K562 (cell line): ENCODE results near the gene HEATR3. TPM values are rescaled to one million over a fixed set of nuclear protein-coding genes. Genes with fewer than 3 reads are reported as not detected.

Source experiments
- ASH1L ChIP-seq: fragments of 450-650 bp; IDR thresholded peaks from 2 replicates; pipeline ENCODE4 v1.6.1; 2018; ENCODE audit warnings: borderline replicate concordance, mild to moderate bottlenecking, low read depth; ENCODE audit not compliant: partially characterized antibody
- CAMTA2 ChIP-seq: fragments of 250-450 bp; sonication (Bioruptor Pico); conservative IDR thresholded peaks from 2 replicates; pipeline ENCODE4 v1.5.1; 2022
- CBFA2T2 ChIP-seq: fragments of 450-650 bp; conservative IDR thresholded peaks from 2 replicates; pipeline ENCODE4 v1.6.1; 2017; ENCODE audit warnings: mild to moderate bottlenecking
- MAFG ChIP-seq: fragments of 450-650 bp; conservative IDR thresholded peaks from 2 replicates; pipeline ENCODE4 v1.6.1; 2016; ENCODE audit warnings: missing genetic modification characterization, missing compliant biosample characterization
- MAFK ChIP-seq: IDR thresholded peaks from 2 replicates; pipeline ENCODE4 v1.6.1; 2011; ENCODE audit warnings: low read length, improper control_type of control experiment
- MBD2 ChIP-seq: sonication (generic); IDR thresholded peaks from 2 replicates; pipeline ENCODE4 v1.6.1; 2016; ENCODE audit warnings: low read depth, borderline replicate concordance
- RBM14 ChIP-seq: fragments of 200-400 bp; formaldehyde crosslinking; IDR thresholded peaks from 2 replicates; pipeline ENCODE4 v1.6.1; 2018; ENCODE audit warnings: low read depth, mild to moderate bottlenecking, low read length, moderate library complexity, borderline replicate concordance; ENCODE audit not compliant: insufficient read depth
- RBM25 ChIP-seq: fragments of 200-400 bp; formaldehyde crosslinking; IDR thresholded peaks from 2 replicates; pipeline ENCODE4 v1.6.1; 2018; ENCODE audit warnings: low read length, low read depth, moderate library complexity; ENCODE audit not compliant: severe bottlenecking
- TRIM28 ChIP-seq: fragments of 450-650 bp; IDR thresholded peaks from 2 replicates; pipeline ENCODE4 v1.6.1; 2017
- ZNF212 ChIP-seq: fragments of 450-650 bp; formaldehyde crosslinking; IDR thresholded peaks from 2 replicates; pipeline ENCODE4 v1.4.0; 2020; ENCODE audit warnings: mild to moderate bottlenecking
- ZNF274 ChIP-seq: IDR thresholded peaks from 2 replicates; pipeline ENCODE4 v1.6.1; 2011; ENCODE audit warnings: low read depth, mild to moderate bottlenecking, low read length, moderate library complexity, borderline replicate concordance
- ZNF316 ChIP-seq: fragments of 450-650 bp; IDR thresholded peaks from 2 replicates; pipeline ENCODE4 v1.6.1; 2016
- ZNF584 ChIP-seq: fragments of 200-800 bp; sonication (Bioruptor generic); IDR thresholded peaks from 2 replicates; pipeline ENCODE4 v1.6.1; 2016; ENCODE audit warnings: low read depth, mild to moderate bottlenecking, missing genetic modification characterization, missing compliant biosample characterization
- polyA plus RNA-seq, 8 experiments: library from polyadenylated mRNA; depleted of rRNA in 4 of 8; stranded (reverse) in 5 of 8; unstranded in 3 of 8; fragments of >200 nt; fragmentation: Nextera tagmentation in 2 of 8; fragmentation: Illumina TruSeq in 1 of 8; extraction: Ambion mirVana in 2 of 8; extraction: Trizol in 1 of 8; gene quantifications; 2 replicates each; pipeline versions ENCODE4 v1.2.1 to v1.2.3, GENCODE V29; 2011 to 2014; ENCODE audit warnings: inconsistent platforms in 1 of 8, missing spikeins in 1 of 8
- total RNA-seq, 7 experiments: library from RNA; depleted of rRNA in 6 of 7; stranded (reverse); fragments of >200 nt in 6 of 7; fragmentation: Illumina TruSeq in 2 of 7; extraction: Trizol in 2 of 7; gene quantifications; 2 replicates each; pipeline versions ENCODE4 v1.2.1 to v1.2.3, GENCODE V29; 2011 to 2021; ENCODE audit warnings: low replicate concordance in 1 of 7
- TF ChIP-seq, protein P1 (sequence below), 2 experiments: fragments of 450-650 bp in 1 of 2; sonication (generic) in 1 of 2; formaldehyde crosslinking in 1 of 2; IDR thresholded peaks; 2 replicates each; pipeline versions ENCODE4 v1.7.1 to v1.9.0; 2016 to 2022; ENCODE audit warnings: inconsistent platforms in 1 of 2, mild to moderate bottlenecking in 1 of 2, missing genetic modification reagents in 1 of 2
- TF ChIP-seq, protein P2 (sequence below): sonication (generic); formaldehyde crosslinking; IDR thresholded peaks from 2 replicates; pipeline ENCODE4 v1.8.0; 2023; ENCODE audit warnings: mild to moderate bottlenecking, missing genetic modification reagents
- TF ChIP-seq, protein P3 (sequence below): sonication (generic); formaldehyde crosslinking; IDR thresholded peaks from 2 replicates; pipeline ENCODE4 v1.8.0; 2022; ENCODE audit warnings: mild to moderate bottlenecking, low read depth, missing genetic modification reagents
- TF ChIP-seq, protein P4 (sequence below): fragments of 450-650 bp; formaldehyde crosslinking; IDR thresholded peaks from 2 replicates; pipeline ENCODE4 v1.4.0; 2022; ENCODE audit warnings: missing genetic modification characterization

Gene HEATR3
- total and polyA plus RNA-seq, 9 of the 15 experiments (the other 6 are each of a cell fraction or from before 2014, with no cell fraction given) = 1.7 to 30.2 (median 18.8) TPM

DNA sequence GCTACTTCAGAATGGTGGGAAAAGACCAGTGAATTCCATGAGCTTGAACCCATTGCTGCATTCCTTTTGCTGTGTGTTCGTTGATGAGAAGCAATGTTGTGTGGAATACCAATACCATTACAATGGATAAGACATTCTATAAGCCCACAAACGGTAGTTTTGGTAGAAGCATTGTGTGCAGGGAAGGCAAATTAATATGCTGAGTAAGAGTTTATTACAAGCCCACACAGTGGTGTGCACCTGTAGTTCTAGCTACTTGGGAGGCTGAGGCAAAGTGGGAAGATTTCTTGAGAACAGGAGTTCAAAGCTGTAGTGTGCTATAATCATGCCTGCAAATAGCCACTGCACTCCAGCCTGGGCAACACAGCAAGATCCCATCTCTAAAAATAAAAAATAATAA lies 67.4 kb downstream of the HEATR3 start (continued):
- TF ChIP-seq, protein P1, sequence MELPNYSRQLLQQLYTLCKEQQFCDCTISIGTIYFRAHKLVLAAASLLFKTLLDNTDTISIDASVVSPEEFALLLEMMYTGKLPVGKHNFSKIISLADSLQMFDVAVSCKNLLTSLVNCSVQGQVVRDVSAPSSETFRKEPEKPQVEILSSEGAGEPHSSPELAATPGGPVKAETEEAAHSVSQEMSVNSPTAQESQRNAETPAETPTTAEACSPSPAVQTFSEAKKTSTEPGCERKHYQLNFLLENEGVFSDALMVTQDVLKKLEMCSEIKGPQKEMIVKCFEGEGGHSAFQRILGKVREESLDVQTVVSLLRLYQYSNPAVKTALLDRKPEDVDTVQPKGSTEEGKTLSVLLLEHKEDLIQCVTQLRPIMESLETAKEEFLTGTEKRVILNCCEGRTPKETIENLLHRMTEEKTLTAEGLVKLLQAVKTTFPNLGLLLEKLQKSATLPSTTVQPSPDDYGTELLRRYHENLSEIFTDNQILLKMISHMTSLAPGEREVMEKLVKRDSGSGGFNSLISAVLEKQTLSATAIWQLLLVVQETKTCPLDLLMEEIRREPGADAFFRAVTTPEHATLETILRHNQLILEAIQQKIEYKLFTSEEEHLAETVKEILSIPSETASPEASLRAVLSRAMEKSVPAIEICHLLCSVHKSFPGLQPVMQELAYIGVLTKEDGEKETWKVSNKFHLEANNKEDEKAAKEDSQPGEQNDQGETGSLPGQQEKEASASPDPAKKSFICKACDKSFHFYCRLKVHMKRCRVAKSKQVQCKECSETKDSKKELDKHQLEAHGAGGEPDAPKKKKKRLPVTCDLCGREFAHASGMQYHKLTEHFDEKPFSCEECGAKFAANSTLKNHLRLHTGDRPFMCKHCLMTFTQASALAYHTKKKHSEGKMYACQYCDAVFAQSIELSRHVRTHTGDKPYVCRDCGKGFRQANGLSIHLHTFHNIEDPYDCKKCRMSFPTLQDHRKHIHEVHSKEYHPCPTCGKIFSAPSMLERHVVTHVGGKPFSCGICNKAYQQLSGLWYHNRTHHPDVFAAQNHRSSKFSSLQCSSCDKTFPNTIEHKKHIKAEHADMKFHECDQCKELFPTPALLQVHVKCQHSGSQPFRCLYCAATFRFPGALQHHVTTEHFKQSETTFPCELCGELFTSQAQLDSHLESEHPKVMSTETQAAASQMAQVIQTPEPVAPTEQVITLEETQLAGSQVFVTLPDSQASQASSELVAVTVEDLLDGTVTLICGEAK (IDR thresholded peaks at IDR 0.05) = no peak
- TF ChIP-seq, protein P1 (CRISPR knock-in tag; IDR thresholded peaks at IDR 0.05) = no peak
- TF ChIP-seq ZNF274 = no peak
- peak; percentile 68 for TF ChIP-seq MAFK
- TF ChIP-seq, protein P2, sequence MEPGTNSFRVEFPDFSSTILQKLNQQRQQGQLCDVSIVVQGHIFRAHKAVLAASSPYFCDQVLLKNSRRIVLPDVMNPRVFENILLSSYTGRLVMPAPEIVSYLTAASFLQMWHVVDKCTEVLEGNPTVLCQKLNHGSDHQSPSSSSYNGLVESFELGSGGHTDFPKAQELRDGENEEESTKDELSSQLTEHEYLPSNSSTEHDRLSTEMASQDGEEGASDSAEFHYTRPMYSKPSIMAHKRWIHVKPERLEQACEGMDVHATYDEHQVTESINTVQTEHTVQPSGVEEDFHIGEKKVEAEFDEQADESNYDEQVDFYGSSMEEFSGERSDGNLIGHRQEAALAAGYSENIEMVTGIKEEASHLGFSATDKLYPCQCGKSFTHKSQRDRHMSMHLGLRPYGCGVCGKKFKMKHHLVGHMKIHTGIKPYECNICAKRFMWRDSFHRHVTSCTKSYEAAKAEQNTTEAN (CRISPR knock-in tag) = no peak
- TF ChIP-seq ZNF212 (CRISPR knock-in tag) = no peak
- no peak for TF ChIP-seq ZNF584 (CRISPR knock-in tag)
- no peak for TF ChIP-seq RBM14
- TF ChIP-seq MAFG = peak; percentile 76
- no peak for TF ChIP-seq CBFA2T2
- TF ChIP-seq, protein P3, sequence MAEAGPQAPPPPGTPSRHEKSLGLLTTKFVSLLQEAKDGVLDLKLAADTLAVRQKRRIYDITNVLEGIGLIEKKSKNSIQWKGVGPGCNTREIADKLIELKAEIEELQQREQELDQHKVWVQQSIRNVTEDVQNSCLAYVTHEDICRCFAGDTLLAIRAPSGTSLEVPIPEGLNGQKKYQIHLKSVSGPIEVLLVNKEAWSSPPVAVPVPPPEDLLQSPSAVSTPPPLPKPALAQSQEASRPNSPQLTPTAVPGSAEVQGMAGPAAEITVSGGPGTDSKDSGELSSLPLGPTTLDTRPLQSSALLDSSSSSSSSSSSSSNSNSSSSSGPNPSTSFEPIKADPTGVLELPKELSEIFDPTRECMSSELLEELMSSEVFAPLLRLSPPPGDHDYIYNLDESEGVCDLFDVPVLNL (CRISPR knock-in tag) = no peak
- peak; percentile 91 for TF ChIP-seq ZNF316
- TF ChIP-seq RBM25 = peak; percentile 42
- TF ChIP-seq TRIM28 = no peak
- TF ChIP-seq CAMTA2 = no peak
- TF ChIP-seq MBD2 = no peak
- TF ChIP-seq ASH1L = no peak
- TF ChIP-seq, protein P4, sequence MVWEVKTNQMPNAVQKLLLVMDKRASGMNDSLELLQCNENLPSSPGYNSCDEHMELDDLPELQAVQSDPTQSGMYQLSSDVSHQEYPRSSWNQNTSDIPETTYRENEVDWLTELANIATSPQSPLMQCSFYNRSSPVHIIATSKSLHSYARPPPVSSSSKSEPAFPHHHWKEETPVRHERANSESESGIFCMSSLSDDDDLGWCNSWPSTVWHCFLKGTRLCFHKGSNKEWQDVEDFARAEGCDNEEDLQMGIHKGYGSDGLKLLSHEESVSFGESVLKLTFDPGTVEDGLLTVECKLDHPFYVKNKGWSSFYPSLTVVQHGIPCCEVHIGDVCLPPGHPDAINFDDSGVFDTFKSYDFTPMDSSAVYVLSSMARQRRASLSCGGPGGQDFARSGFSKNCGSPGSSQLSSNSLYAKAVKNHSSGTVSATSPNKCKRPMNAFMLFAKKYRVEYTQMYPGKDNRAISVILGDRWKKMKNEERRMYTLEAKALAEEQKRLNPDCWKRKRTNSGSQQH = no peak
